ENCODE measurements around the gene LIME1. TPM values are rescaled to one million over a fixed set of nuclear protein-coding genes. Genes with fewer than 3 reads are reported as not detected.
A peak's percentile ranks its signal among the peaks of the same experiment; 100 is the strongest.

The LIME1 gene
- total RNA-seq, 2 experiments from 2014 or later, result 14.7 to 17.6 TPM

DNA sequence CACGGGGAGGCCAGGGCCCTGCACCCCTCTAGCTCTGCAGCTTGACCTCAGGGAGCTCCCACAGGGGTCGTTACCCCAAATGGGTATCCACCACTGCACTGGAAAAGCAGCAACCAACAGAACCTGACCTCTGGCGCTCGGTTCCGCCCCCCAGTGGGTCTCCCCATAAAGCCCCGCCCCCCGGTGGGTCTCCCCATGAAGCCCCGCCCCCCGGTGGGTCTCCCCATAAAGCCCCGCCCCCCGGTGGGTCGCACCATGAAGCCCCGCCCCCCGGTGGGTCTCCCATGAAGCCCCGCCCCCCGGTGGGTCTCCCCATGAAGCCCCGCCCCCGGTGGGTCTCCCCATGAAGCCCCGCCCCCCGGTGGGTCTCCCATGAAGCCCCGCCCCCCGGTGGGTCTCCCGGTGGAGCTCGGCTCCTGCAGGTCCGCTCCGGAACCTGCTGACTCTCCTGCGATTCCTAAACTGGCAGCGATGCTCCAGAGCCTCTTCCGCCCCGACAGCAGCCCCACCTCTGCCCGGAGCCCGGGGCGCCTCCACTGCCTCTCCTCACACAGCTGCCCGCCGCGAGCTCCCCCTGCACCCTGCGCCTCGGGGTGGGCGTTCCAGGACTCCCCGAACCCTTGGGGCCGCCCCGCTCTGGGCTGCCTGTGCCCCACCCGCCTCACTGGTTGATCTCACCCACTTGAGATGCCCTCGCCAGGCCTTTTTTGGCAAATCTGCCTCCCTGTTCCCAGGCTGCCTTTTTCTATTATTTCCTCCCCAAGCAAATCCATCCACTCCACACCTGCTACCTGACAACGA is 15.2 kb downstream of the LIME1 start:
- POLR2A ChIA-PET, result interaction anchor here (1.7 kb wide), 1 partner anchor 11 kb away, joined by 5 read pairs; no protein-coding TSS in a partner anchor
- peak overlapping the region; percentile 52 for H3K4me3 Mint-ChIP-seq
- CTCF ChIA-PET, result interaction anchor here (1.8 to 2.3 kb wide), 3 partner anchors 11 to 44 kb away, joined by 4 to 8 read pairs (median 7); partner anchors contain the start of genes ARFRP1 and ZGPAT
- intact Hi-C loops (cut with micrococcal nuclease), result no loop called here
- H3K4me1 Mint-ChIP-seq (ENCODE audit: low read depth), result peaks cover 19% of the 10 kb centered on the region
- H3K36me3 Mint-ChIP-seq, result no peaks in the 10 kb centered on the region
- H3K9me3 Mint-ChIP-seq, result no peaks in the 10 kb centered on the region
- H3K27me3 Mint-ChIP-seq, result no peaks in the 10 kb centered on the region
- peak; percentile 41 for DNase-seq
- peak overlapping the region; percentile 85 for H3K27ac Mint-ChIP-seq

GRCh38 chr20:63752411-63753101 is 16.1 kb downstream of the LIME1 start:
- no peaks in the 10 kb centered on the region for H3K36me3 Mint-ChIP-seq
- H3K4me3 Mint-ChIP-seq, result no peak overlapping the region
- no peak for DNase-seq
- intact Hi-C loops (cut with micrococcal nuclease), result no loop called here
- no peaks in the 10 kb centered on the region for H3K27me3 Mint-ChIP-seq
- no peak overlapping the region for H3K27ac Mint-ChIP-seq
- ChIA-PET CTCF (no interaction called here), POLR2A (no interaction called here)
- H3K4me1 Mint-ChIP-seq (ENCODE audit: low read depth), result peaks cover 23% of the 10 kb centered on the region
- no peaks in the 10 kb centered on the region for H3K9me3 Mint-ChIP-seq

GRCh38 chr20:63753381-63753780 is 16.9 kb downstream of the LIME1 start:
- Mint-ChIP-seq H3K27me3 (no peaks in the 10 kb centered on the region), H3K36me3 (no peaks in the 10 kb centered on the region), H3K9me3 (no peaks in the 10 kb centered on the region), H3K4me1 (ENCODE audit: low read depth) (peaks cover 23% of the 10 kb centered on the region), H3K27ac (no peak overlapping the region), H3K4me3 (no peak overlapping the region)
- POLR2A ChIA-PET, result no interaction called here
- CTCF ChIA-PET, result no interaction called here
- DNase-seq, result no peak
- intact Hi-C loops (cut with micrococcal nuclease), result no loop called here

GRCh38 chr20:63754008-63754407 is 17.5 kb downstream of the LIME1 start:
- DNase-seq, result no peak
- ChIA-PET CTCF (no interaction called here), POLR2A (no interaction called here)
- Mint-ChIP-seq H3K36me3 (no peaks in the 10 kb centered on the region), H3K4me3 (no peak overlapping the region), H3K27ac (no peak overlapping the region), H3K27me3 (no peaks in the 10 kb centered on the region), H3K9me3 (no peaks in the 10 kb centered on the region), H3K4me1 (ENCODE audit: low read depth) (peaks cover 23% of the 10 kb centered on the region)
- intact Hi-C loops (cut with micrococcal nuclease), result no loop called here

DNA sequence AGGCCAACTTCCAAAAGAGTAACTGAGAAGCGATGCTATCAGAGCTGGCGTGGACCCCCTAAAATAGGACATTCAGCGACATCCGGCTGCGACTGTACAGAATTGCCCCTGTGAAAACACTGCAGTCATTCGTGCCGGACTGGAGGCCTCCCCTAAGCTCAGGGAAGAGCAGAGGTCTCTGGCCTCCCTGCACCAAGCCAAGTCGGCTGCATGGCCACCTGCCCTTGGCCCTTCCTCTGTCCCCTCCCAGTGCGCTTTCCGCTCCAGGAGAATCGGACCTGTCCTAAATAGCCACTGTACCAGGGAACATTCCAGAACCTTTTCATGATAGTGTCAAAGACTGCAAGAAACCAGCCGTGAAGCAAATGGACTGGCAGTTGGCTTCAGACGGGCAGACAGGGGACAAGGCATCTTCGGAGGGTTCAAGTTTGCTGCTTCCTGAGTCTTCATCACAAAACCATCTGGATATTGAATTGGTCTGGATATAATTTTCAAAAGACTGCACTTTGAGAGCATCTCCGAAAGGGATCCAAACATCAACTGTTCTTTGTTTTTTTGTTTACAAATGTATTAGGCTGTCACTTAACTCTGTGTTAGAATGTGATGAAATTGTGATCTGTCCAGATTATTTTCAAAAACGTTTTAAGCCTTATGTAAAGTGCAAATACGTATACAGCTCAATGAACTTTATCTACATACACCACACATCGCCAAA is 19.6 kb downstream of the LIME1 start:
- ChIA-PET POLR2A (no interaction called here), CTCF (no interaction called here)
- Mint-ChIP-seq H3K27me3 (no peaks in the 10 kb centered on the region), H3K27ac (no peak overlapping the region), H3K4me3 (no peak overlapping the region), H3K36me3 (no peaks in the 10 kb centered on the region), H3K4me1 (ENCODE audit: low read depth) (peaks cover 14% of the 10 kb centered on the region), H3K9me3 (no peaks in the 10 kb centered on the region)
- intact Hi-C loops (cut with micrococcal nuclease), result no loop called here
- DNase-seq, result no peak

- POLR2A ChIA-PET, result no interaction called here
- Mint-ChIP-seq H3K36me3 (no peaks in the 10 kb centered on the region), H3K27ac (no peak overlapping the region), H3K4me3 (no peak overlapping the region), H3K4me1 (ENCODE audit: low read depth) (peaks cover 10% of the 10 kb centered on the region), H3K27me3 (no peaks in the 10 kb centered on the region), H3K9me3 (no peaks in the 10 kb centered on the region)
- CTCF ChIA-PET, result no interaction called here
- intact Hi-C loops (cut with micrococcal nuclease), result no loop called here
- peak; percentile 53 for DNase-seq
These were observed 20.2 kb downstream of the LIME1 start for GRCh38 chr20:63756648-63756991.

DNA sequence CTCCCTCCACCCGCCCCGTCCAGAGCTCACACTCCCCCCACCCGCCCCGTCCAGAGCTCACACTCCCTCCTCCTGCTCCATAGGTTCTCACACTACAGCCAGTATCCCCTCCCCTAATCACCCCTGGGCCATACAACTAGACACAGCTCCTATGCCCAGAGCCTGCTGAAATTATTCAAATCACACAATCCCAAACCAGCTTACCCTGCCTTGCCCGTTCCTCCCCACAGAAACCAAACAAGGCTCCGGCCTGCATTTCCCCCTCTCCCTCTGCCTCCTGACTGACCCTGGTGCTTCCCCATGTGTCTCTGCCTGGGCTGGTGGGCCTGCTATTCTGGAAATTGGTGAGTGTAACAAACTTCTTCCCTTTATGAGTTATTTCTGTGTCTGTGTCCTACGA is 21.7 kb downstream of the LIME1 start:
- Mint-ChIP-seq H3K27me3 (no peaks in the 10 kb centered on the region), H3K27ac (no peak overlapping the region), H3K9me3 (no peaks in the 10 kb centered on the region), H3K36me3 (no peaks in the 10 kb centered on the region), H3K4me1 (ENCODE audit: low read depth) (peaks cover 8% of the 10 kb centered on the region), H3K4me3 (no peak overlapping the region)
- CTCF ChIA-PET, result no interaction called here
- POLR2A ChIA-PET, result no interaction called here
- DNase-seq, result no peak
- intact Hi-C loops (cut with micrococcal nuclease), result no loop called here

DNA sequence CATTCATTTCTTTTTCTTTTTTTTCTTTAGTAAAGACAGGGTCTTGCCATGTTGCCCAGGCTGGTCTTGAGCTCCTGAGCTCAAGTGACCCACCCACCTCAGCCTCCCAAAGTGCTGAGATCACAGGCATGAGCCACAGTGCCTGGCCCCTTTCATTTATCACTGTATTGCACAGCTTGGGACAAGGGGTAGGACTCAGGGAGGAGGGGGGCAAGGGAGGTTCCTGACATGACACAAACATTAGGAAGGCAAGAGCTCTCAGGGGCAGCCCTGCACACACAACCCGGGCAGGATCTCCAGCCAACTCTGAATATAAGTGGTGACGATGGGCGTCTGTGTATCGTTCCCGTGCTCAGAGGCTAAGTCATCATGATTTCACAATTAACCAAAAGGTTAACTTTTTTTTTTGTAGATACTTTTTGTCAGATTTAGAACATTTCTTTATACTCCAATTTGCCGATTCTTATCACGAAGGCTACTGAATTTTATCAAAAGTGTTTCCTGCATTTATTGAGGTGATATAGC is 23.0 kb downstream of the LIME1 start:
- H3K9me3 Mint-ChIP-seq, result no peaks in the 10 kb centered on the region
- no peaks in the 10 kb centered on the region for H3K36me3 Mint-ChIP-seq
- no peaks in the 10 kb centered on the region for H3K27me3 Mint-ChIP-seq
- H3K4me1 Mint-ChIP-seq (ENCODE audit: low read depth), result peaks cover 8% of the 10 kb centered on the region
- CTCF ChIA-PET, result interaction anchor here (0.9 to 1.3 kb wide), 2 partner anchors 27 to 222 kb away, joined by 3 to 9 read pairs; partner anchors contain the start of gene PTK6
- DNase-seq, result no peak
- no peak overlapping the region for H3K4me3 Mint-ChIP-seq
- POLR2A ChIA-PET, result no interaction called here
- intact Hi-C loops (cut with micrococcal nuclease), result no loop called here
- H3K27ac Mint-ChIP-seq, result no peak overlapping the region

DNA sequence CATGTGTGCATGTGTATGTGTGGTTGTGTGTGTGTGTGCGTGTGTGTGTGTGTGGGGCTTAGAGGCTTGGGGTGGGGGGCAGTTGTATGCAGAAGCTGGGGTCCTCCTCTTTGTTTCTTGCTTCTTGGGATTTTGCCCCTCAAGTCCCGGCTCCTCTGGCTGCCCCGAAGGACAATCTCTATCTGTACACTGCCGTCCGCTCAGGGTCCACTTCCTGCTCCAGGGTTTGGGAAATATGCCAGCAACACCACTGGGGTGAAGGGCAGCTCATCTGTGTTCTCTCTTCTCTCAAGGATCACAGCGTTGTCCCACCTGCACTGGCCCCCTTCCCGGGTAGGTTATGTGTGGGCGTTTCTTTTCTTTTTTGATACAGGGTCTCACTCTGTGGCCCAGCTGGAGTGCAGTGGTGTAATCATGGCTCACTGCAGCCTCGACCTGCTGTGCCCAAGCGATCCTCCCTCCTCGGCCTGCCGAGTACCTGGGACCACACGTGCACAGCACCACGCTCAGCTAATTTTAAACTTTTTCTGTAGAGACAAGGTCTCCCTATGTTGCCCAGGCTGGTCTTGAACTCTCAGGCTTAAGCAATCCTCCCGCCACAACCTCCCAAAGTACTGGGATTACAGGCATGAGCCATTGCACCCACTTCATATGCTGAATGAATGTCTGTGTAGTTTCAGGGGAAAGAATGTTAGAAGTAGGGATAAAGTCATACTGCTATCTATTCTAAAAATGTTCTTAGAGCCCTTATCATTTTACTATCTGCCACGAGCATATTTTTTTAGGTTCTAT is 28.8 kb downstream of the LIME1 start:
- H3K27ac Mint-ChIP-seq, result no peak overlapping the region
- intact Hi-C loops (cut with micrococcal nuclease), result no loop called here
- H3K4me1 Mint-ChIP-seq (ENCODE audit: low read depth), result no peaks in the 10 kb centered on the region
- CTCF ChIA-PET, result interaction anchor here (1.7 kb wide), 1 partner anchor 21 kb away, joined by 5 read pairs; no protein-coding TSS in a partner anchor
- DNase-seq, result no peak
- H3K9me3 Mint-ChIP-seq, result no peaks in the 10 kb centered on the region
- POLR2A ChIA-PET, result no interaction called here
- H3K4me3 Mint-ChIP-seq, result no peak overlapping the region
- no peaks in the 10 kb centered on the region for H3K27me3 Mint-ChIP-seq
- H3K36me3 Mint-ChIP-seq, result no peaks in the 10 kb centered on the region

DNA sequence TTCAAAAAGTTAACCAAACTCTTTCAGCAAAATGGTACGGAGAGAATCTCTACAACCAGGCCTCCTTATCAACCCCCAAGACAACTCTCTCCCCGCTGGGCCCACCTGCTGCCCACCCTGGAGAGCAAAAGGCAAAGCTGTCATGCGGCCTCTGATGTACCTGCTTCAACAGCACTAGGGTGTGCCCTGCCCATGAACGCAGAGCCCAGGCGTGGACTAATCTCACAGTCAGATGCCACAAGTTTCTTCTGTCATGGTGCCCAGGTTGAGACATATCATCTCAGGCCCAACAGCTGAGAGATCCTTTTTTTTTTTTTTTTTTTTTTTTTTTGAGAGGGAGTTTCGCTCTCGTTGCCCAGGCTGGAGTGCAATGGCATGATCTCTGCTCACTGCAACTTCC is 29.4 kb downstream of the LIME1 start:
- no peaks in the 10 kb centered on the region for H3K27me3 Mint-ChIP-seq
- H3K9me3 Mint-ChIP-seq, result no peaks in the 10 kb centered on the region
- no peaks in the 10 kb centered on the region for H3K36me3 Mint-ChIP-seq
- H3K4me3 Mint-ChIP-seq, result no peak overlapping the region
- no peak overlapping the region for H3K27ac Mint-ChIP-seq
- H3K4me1 Mint-ChIP-seq (ENCODE audit: low read depth), result no peaks in the 10 kb centered on the region
- ChIA-PET CTCF (interaction anchor here (1.7 kb wide), 1 partner anchor 21 kb away, joined by 5 read pairs; no protein-coding TSS in a partner anchor), POLR2A (no interaction called here)
- intact Hi-C loops (cut with micrococcal nuclease), result no loop called here
- no peak for DNase-seq

DNA sequence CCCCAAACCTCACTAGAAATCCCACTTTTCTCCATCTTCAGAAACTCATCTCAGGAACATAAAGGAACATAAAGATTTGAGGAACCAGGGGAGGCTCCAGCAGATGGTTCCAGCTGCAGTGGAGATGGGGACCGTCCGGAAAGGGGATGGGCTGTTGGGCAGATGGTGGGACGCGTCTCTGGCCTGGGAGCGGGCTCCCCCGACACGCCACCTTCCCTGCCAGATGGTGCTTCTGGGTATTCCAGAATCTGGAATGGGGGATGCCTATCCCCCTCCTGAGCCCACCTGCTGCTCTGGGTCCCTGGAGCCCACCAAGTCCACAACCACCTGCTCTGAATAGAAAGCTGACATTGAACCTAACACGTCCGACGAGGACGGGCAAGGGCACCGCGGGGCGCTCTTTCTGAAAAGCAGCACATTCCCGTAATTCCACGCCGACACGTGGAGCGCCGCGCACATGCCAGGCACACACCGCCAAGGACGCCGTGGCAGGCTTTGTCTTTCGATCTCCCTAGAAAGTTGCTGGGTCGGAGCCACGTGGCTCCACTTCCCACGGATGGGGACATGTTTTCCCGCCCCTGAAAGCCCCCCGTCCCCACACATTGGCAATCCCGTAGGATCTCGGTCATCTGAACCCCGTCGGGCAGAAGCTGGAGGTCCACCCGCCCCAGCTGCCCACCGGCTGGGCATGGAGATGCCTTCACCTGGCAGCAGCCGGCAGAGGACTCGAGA is 30.4 kb downstream of the LIME1 start:
- intact Hi-C loops (cut with micrococcal nuclease), result no loop called here
- no peak for DNase-seq
- Mint-ChIP-seq H3K9me3 (no peaks in the 10 kb centered on the region), H3K36me3 (no peaks in the 10 kb centered on the region), H3K4me1 (ENCODE audit: low read depth) (no peaks in the 10 kb centered on the region), H3K27me3 (no peaks in the 10 kb centered on the region), H3K4me3 (no peak overlapping the region), H3K27ac (no peak overlapping the region)
- POLR2A ChIA-PET, result no interaction called here
- CTCF ChIA-PET, result interaction anchor here (0.8 to 1.7 kb wide), 2 partner anchors 17 to 20 kb away, joined by 3 to 5 read pairs; no protein-coding TSS in a partner anchor
